Activated T-helper 1 cell treated with anti-CD3 and anti-CD28 coated beads, Interleukin-12 subunit alpha, Interleukin-12 subunit beta, Interleukin-2, Interleukin-4 antibody, amounts not matched to agents 30 ng/mL and 10 ng/mL and 1 ng/mL, durations not matched to agents 14 hours and 24 hours and 36 hours (primary cell): ENCODE measurements around the gene SPEN. TPM values are rescaled to one million over a fixed set of nuclear protein-coding genes. Genes with fewer than 3 reads are reported as not detected.
"Not testable (repeated sequence)": the region's sequence is repeated elsewhere in the genome, so short reads cannot be mapped to it uniquely, and the experiment has no call there.

Experiments used
- DNase-seq: peaks from one replicate; pipeline ENCODE4 v3.0.0; 2021; ENCODE audit warnings: low spot score
- H3K27ac Mint-ChIP-seq: one replicate; pipeline ENCODE4 v1.8.0; 2021; ENCODE audit warnings: mild to moderate bottlenecking, mixed read lengths
- H3K27me3 Mint-ChIP-seq: one replicate; pipeline ENCODE4 v1.8.0; 2022; ENCODE audit warnings: mild to moderate bottlenecking, moderate library complexity, mixed read lengths; ENCODE audit not compliant: insufficient read depth
- H3K36me3 Mint-ChIP-seq: one replicate; pipeline ENCODE4 v1.8.0; 2021; ENCODE audit warnings: low read depth, mixed read lengths
- H3K4me1 Mint-ChIP-seq: one replicate; pipeline ENCODE4 v1.8.0; 2021; ENCODE audit warnings: low read depth, mixed read lengths
- H3K4me3 Mint-ChIP-seq: one replicate; pipeline ENCODE4 v1.8.0; 2021; ENCODE audit warnings: mild to moderate bottlenecking, moderate library complexity, mixed read lengths
- H3K9me3 Mint-ChIP-seq: one replicate; pipeline ENCODE4 v1.8.0; 2021; ENCODE audit warnings: mixed read lengths
- intact Hi-C: fragments of 100-400 bp; cut with micrococcal nuclease; formaldehyde crosslinking; loops from one replicate; pipeline ENCODE4 v1.15.1; 2024
- total RNA-seq: library from RNA; stranded (reverse); gene quantifications from 2 replicates; pipeline ENCODE4 v1.2.3, GENCODE V29; 2022

SPEN gene
- total RNA-seq, 1 donor from 2014 or later = 81.9 TPM

DNA sequence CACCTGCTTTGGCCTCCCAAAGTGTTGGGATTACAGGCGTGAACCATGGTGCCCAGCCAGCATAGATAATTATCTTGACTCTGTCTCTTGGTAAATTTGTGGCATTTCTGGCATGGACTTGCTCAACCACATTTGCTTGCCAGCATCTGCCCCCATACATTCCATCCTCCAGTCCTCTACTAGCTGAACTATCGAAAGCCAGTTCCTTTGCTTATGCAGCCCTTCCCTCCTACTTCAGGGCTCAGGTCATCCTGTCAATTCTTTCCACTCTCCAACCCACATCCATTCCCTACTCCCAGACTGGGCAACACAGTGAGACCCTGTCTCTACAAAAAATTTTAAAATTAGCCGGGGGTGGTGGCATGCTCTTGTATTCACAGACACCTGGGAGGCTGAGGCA lies 27.0 kb upstream of the SPEN start:
- intact Hi-C loops = no loop called here

DNA sequence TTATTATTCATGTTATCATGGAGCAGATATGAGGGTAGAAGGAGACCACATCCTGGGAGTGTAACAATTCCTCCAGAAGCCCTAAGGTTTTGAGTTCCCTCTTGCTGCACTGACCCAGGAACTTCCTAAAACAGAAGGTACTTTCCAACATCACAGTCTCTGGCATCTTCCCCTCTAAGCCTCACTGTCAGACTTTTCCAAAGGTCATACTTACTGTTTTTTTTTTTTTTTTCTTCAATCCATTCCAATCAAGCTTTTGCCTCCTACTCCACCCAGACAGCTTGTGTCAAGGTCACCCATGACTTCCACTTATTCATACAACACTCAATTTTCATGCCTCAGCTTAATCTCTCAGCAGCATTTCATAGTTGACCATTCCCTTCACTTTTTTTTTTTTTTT lies 21.7 kb upstream of the SPEN start:
- H3K4me3 Mint-ChIP-seq = no peak overlapping the region
- no peaks in the 10 kb centered on the region for H3K36me3 Mint-ChIP-seq
- H3K9me3 Mint-ChIP-seq = no peaks in the 10 kb centered on the region
- peaks cover 18% of the 10 kb centered on the region for H3K4me1 Mint-ChIP-seq
- H3K27ac Mint-ChIP-seq = no peak overlapping the region
- DNase-seq = no peak
- no peaks in the 10 kb centered on the region for H3K27me3 Mint-ChIP-seq
- intact Hi-C loops = no loop called here

More for the DNA sequence above, 27.0 kb upstream of the SPEN start:
- Mint-ChIP-seq H3K27ac (no peak overlapping the region), H3K27me3 (no peaks in the 10 kb centered on the region), H3K36me3 (no peaks in the 10 kb centered on the region), H3K4me1 (peaks cover 10% of the 10 kb centered on the region), H3K4me3 (no peak overlapping the region), H3K9me3 (no peaks in the 10 kb centered on the region)
- DNase-seq = no peak

DNA sequence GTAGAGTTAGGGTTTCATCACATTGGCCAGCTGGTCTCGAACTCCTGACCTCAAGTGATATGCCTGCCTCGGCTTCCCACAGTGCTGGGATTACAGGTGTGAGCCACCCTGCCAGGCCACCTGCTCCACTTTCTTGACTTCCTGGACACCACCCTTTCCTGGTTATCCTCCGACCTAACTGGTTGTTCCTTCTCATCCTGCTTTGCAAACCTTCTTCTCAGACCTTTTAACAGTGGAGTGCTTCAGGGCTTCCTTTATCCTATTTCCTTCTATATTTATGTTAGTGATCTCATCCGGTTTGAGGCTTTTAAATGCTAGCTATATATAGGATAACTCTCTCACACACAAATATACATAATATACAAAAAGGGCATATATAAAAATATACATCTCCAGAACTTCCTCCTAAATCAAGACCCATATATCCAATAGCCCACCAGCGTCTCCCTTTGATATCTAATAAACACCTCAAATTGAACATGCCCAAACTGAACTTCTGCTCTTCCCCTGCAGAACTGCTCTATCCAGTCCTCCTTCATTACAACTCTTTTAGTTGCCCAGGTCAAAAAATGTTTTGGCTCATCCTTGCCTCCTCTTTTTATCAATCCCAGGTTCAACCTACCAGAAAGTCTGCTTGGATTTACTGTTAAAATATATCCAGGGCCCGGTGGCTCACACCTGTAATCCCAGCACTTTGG lies 20.5 kb upstream of the SPEN start:
- H3K36me3 Mint-ChIP-seq = peaks cover 4% of the 10 kb centered on the region
- H3K27me3 Mint-ChIP-seq = no peaks in the 10 kb centered on the region
- DNase-seq = no peak
- intact Hi-C loops = no loop called here
- no peaks in the 10 kb centered on the region for H3K9me3 Mint-ChIP-seq
- no peak overlapping the region for H3K27ac Mint-ChIP-seq
- peaks cover 23% of the 10 kb centered on the region for H3K4me1 Mint-ChIP-seq
- H3K4me3 Mint-ChIP-seq = no peak overlapping the region

DNA sequence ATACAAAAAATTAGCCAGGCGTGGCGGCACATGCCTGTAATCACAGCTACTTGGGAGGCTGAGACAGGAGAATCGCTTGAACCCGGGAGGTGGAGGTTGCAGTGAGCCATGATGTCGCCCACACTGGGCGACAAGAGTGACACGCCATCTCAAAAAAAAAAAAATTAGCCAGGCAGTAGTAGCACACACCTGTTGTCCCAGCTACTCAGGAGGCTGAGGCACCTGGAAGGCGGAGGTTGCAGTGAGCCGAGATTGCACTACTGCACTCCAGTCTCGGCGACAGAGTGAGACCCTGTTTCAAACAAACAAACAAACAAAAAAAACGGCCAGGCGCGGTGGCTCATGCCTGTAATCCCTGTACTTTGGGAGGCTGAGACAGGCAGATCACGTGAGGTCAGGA lies 19.9 kb upstream of the SPEN start:
- intact Hi-C loops, H3K9me3 Mint-ChIP-seq, H3K27ac Mint-ChIP-seq, H3K36me3 Mint-ChIP-seq, H3K4me3 Mint-ChIP-seq, DNase-seq, H3K27me3 Mint-ChIP-seq: not testable (repeated sequence)
- peaks cover 24% of the 10 kb centered on the region for H3K4me1 Mint-ChIP-seq

DNA sequence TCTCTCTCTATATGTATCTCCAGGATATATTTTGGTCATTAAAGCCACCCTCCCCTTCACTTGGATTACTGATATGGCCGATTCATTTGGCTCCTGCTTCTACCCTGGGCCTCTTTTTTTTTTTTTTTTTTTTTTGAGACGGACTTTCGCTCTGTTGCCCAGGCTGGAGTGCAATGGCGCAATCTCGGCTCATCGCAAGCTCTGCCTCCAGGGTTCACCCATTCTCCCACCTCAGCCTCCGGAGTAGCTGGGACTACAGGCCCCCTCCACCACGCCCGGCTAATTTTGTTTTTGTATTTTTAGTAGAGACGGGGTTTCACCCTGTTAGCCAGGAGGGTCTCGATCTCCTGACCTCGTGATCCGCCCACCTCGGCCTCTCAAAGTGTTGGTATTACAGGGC lies 18.6 kb upstream of the SPEN start:
- not testable (repeated sequence) for H3K27ac Mint-ChIP-seq

DNA sequence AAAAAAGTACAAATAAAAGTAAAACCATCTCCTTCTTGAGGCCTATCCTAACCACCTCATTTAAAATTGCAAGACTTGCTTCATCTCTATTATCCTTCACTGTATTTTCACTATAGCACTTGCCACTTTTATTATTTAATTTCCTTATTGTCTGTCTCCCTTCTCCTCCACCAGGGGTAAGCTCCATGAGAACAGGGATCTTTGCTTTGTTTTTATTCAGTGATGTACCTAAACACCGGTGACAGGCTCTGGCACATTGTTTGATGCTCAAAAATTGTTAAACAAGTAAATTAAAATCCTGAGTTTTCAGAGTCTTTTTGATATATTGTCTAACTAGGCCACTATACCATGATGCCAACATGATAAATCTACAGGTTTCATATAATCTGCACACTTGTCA lies 17.2 kb upstream of the SPEN start:
- no peak overlapping the region for H3K27ac Mint-ChIP-seq
- H3K36me3 Mint-ChIP-seq = peaks cover 4% of the 10 kb centered on the region
- no peak for DNase-seq
- H3K4me3 Mint-ChIP-seq = no peak overlapping the region
- intact Hi-C loops = loop anchor here (5.0 to 10.0 kb wide), 2 partner anchors 522 to 1075 kb away; partner anchors contain the start of gene FBXO42
- H3K4me1 Mint-ChIP-seq = peaks cover 30% of the 10 kb centered on the region
- peaks cover 3% of the 10 kb centered on the region for H3K27me3 Mint-ChIP-seq
- H3K9me3 Mint-ChIP-seq = no peaks in the 10 kb centered on the region

More for the DNA sequence above, 18.6 kb upstream of the SPEN start:
- peaks cover 30% of the 10 kb centered on the region for H3K4me1 Mint-ChIP-seq
- H3K9me3 Mint-ChIP-seq, H3K27me3 Mint-ChIP-seq, H3K4me3 Mint-ChIP-seq, H3K36me3 Mint-ChIP-seq, DNase-seq, intact Hi-C loops: not testable (repeated sequence)

DNA sequence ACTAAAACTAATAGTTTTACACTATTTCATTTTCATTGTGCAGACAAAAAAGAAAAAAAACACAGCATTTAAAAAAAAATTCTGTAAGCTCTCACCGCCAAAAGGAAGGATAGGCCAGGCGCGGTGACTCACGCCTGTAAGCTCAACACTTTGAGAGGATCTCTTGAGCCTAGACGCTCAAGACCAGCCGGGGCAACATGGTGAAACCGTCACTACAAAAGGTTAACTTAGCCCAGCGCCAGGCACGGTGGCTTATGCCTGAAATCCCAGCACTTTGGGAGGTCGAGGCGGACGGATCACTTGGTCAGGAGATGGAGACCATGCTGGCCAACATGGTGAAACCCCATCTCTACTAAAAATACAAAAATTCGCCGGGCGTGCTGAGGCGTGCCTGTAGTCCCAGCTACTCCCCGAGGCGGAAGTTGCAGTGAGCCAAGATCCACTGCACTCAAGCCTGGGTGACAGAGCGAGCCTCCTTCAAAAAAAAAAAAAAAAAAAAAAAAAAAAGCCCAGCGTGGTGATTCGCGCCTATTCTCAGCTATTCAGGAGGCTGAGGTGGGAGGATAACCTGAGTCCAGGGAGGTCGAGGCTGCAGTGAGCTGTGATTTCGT lies 14.3 kb upstream of the SPEN start:
- DNase-seq = peak; percentile 37
- intact Hi-C loops = loop anchor here (1.0 to 10.0 kb wide), 3 partner anchors 373 to 1072 kb away; partner anchors contain the start of gene FBXO42
- H3K4me1 Mint-ChIP-seq = peaks cover 34% of the 10 kb centered on the region
- peaks cover 3% of the 10 kb centered on the region for H3K27me3 Mint-ChIP-seq
- peak overlapping the region; percentile 95 for H3K4me3 Mint-ChIP-seq
- peaks cover 6% of the 10 kb centered on the region for H3K36me3 Mint-ChIP-seq
- H3K27ac Mint-ChIP-seq = peak overlapping the region; percentile 99
- H3K9me3 Mint-ChIP-seq = no peaks in the 10 kb centered on the region

DNA sequence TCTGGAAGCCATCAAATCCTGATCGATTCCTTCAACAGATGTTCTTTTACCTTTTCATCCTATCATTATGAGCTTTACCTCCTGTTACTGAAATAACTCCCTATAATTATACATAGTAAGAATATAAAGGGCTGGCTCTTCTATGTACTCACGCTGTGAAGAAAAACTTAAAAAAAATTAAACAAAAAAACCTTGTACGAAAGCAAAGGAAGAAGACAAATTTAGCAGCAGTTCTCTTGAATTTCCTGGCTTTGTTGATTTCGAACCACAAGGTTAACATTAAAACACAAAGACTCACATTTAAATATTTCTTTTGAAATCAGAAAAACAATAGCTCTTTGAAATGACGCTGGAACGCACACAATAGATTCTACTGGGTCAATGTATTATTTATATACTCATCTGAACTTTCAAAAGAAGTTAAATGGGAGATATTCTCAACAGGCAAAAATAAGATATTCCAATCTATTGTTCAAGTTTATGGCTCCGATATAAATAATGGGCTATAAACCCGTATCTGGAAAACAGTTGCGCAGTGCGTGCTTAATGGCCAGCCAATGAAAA lies 13.6 kb upstream of the SPEN start:
- intact Hi-C loops = loop anchor here (1.0 to 10.0 kb wide), 8 partner anchors 132 to 1071 kb away; partner anchors contain the start of genes DDI2, DNAJC16, FBXO42 and SZRD1
- peak overlapping the region; percentile 95 for H3K4me3 Mint-ChIP-seq
- DNase-seq = no peak
- H3K27me3 Mint-ChIP-seq = peaks cover 3% of the 10 kb centered on the region
- no peaks in the 10 kb centered on the region for H3K9me3 Mint-ChIP-seq
- H3K27ac Mint-ChIP-seq = peak overlapping the region; percentile 99
- H3K36me3 Mint-ChIP-seq = peaks cover 6% of the 10 kb centered on the region
- H3K4me1 Mint-ChIP-seq = peaks cover 34% of the 10 kb centered on the region

DNA sequence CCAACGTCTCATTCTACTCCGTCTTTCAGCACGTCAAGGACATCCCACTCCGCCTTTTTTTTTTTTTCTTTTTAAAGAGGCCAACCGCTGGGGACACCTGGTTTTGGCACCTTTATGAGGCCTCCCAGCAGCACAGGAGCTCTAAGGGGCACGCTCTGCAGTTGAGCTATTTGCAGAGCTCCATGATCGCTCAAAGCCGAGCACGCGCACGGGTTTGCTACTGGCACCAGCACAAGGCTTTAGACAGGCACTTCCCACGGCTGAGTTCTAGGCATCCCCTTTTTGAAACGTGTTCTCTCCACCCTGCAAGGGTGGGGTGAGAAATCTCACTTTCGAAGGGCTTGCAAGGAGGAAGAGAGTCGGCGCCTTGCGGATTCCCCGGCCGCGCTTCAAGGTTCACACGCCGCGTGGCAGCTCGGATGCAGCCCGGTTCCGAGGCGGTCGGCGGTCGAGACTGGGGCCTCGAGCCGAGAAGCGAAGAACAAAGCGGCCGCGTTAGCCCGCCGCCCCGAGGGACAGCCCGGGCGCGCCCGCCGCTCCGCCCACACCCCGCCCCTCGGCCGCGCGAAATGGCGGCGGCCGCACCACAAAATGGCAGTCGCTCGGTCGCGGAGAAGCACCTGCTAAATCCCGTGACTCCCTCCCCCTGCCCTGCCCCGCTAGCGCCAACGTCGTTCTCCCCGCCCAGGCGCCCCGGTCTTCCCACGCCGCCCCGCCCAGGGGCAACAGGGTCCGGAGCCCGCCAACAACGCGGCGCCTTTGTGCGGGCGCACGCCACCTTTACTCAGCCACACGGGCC lies 12.9 kb upstream of the SPEN start:
- peak overlapping the region; percentile 95 for H3K4me3 Mint-ChIP-seq
- DNase-seq = peak; percentile 87

DNA sequence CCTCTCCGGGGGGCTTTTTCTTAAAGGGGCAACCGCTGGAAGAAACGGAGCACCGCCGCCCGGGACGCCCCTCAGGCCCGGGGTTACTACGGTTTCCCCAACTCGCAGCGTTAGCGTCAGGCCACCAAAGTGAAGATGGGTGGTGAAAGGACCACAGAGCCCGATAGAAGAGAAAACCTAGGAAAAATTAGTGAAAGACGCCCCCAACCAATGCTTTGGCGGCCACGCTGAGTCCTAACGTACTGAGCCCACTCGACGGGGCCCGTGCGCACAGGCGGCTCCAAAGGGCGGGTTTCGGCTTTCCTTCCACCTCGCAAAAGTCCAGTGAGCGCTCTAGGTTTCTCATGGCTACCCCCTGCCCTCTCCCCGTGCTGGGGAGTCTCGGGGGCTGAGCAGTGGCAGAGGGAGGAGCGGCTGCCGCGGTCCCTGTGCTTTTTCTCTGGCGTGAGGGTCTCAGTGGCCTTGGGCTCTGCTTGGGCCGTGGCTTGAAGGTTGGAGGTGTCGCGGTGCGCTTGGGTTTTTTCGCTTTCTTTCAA lies 12.2 kb upstream of the SPEN start:
- Mint-ChIP-seq H3K4me1 (peaks cover 24% of the 10 kb centered on the region), H3K27me3 (peaks cover 3% of the 10 kb centered on the region), H3K9me3 (no peaks in the 10 kb centered on the region), H3K36me3 (peaks cover 6% of the 10 kb centered on the region), H3K27ac (peak overlapping the region; percentile 99), H3K4me3 (peak overlapping the region; percentile 95)
- intact Hi-C loops = loop anchor here (1.0 to 10.0 kb wide), 5 partner anchors 12 to 1070 kb away; partner anchors contain the start of genes DDI2 and SPEN
- DNase-seq = no peak

More for the DNA sequence above, 12.9 kb upstream of the SPEN start:
- peak overlapping the region; percentile 99 for H3K27ac Mint-ChIP-seq
- H3K4me1 Mint-ChIP-seq = peaks cover 31% of the 10 kb centered on the region
- H3K36me3 Mint-ChIP-seq = peaks cover 6% of the 10 kb centered on the region
- intact Hi-C loops = loop anchor here (1.0 to 10.0 kb wide), 10 partner anchors 13 to 1070 kb away; partner anchors contain the start of genes DDI2, DNAJC16, FBXO42 and SPEN
- H3K9me3 Mint-ChIP-seq = no peaks in the 10 kb centered on the region
- H3K27me3 Mint-ChIP-seq = peaks cover 3% of the 10 kb centered on the region

DNA sequence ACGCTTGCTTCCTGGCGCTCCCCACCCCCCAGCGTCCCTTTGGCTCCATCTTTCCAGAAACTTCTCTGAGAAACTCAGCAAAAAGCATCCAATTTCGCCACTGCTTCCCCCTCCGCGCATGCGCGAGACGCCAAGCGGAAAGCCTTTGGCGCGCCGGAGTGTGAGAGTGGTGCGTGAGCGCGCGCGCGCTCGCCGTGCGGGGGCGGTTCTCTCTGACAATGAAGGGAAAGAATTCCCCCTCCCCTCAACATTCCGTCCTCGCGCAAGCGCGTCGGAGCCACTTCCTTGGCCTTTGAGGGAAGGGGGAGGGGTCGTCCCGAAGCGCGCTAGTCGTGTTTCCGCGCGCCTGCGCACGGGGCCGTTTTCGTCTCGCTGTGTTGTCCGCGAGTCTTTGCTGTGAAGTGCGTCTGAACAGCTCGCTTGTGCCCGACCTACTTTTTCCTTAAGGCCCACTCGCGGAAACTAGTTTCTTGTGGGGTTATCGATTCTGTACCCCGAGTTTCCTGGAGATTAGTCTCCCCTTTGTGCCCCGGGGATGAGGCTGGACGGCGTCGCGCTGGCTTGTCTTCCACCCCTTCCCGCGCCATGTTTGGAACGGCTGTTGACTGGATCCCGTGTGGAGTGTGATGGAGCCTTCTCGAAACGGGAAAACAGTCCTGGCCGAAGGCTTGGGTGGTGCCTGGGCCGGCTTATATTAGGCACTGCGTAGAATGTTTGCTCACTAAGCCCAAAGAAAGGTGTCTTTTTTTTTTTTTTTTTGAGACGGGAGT lies 11.6 kb upstream of the SPEN start:
- Mint-ChIP-seq H3K4me3 (peak overlapping the region; percentile 95), H3K27ac (peak overlapping the region; percentile 99), H3K27me3 (peaks cover 3% of the 10 kb centered on the region), H3K36me3 (peaks cover 6% of the 10 kb centered on the region), H3K4me1 (peaks cover 22% of the 10 kb centered on the region), H3K9me3 (no peaks in the 10 kb centered on the region)
- intact Hi-C loops = loop anchor here (1.0 to 10.0 kb wide), 5 partner anchors 11 to 1069 kb away; partner anchors contain the start of genes DDI2 and SPEN
- peak; percentile 99 for DNase-seq

DNA sequence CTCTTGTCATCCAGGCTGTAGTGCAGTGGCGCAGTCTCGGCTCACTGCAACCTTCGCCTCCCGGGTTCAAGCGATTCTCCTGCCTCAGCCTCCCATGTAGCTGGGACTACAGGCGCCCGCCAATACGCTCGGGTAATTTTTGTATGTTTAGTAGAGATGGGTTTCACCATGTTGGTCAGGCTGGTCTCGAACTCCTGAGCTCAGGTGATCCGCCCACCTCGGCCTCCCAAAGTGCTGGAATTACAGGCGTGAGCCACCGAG lies 11.1 kb upstream of the SPEN start:
- H3K27ac Mint-ChIP-seq = peak overlapping the region; percentile 99
- not testable (repeated sequence) for H3K36me3 Mint-ChIP-seq, H3K27me3 Mint-ChIP-seq, H3K9me3 Mint-ChIP-seq
- H3K4me1 Mint-ChIP-seq = peaks cover 22% of the 10 kb centered on the region
- DNase-seq = peak; percentile 3
- intact Hi-C loops = loop anchor here (10.0 kb wide), 1 partner anchor 1068 kb away; no protein-coding TSS in a partner anchor
- peak overlapping the region; percentile 95 for H3K4me3 Mint-ChIP-seq
